Epidermal melanocyte (primary cell): ENCODE data around the gene MRTFA.

Source experiments
- DNase-seq: peaks from one replicate; pipeline ENCODE4 v3.0.0; 2011; ENCODE audit warnings: low spot score; ENCODE audit not compliant: insufficient read length

The MRTFA gene

DNA sequence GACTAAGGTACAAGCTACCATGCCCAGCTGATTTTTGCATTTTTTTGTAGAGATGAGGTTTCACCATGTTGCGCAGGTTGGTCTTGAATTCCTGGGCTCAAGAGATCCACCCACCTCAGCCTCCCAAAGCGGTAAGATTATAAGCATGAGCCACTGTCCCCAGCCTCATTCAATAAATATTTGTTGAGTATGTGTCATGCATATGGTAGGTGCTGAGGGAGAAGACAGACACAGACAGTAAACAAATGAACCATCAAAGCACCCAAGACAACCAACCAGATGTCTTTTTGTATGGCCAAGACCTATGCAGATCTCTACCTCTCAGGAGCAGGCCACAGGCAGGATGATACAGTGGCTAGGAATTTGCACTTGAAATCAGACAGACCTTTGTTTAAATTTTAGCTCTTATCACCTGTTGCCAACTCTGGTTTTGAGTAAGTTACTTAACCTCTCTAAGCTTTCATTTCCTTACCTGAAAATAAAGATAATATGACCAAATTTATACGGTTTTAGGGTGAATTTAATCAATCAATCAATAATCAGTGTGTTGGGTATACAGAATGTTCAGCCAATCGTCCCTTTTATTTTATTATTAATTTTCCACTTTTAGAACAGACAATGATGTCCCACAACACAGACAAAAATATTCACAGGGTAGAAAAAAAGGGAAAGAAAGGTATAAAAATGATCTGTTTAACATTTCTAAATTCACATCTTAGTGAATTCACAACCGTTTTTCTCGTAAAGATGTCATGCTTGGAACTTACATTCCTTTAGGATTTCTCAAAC is 137.9 kb downstream of the MRTFA start:
- DNase-seq: no peak

DNA sequence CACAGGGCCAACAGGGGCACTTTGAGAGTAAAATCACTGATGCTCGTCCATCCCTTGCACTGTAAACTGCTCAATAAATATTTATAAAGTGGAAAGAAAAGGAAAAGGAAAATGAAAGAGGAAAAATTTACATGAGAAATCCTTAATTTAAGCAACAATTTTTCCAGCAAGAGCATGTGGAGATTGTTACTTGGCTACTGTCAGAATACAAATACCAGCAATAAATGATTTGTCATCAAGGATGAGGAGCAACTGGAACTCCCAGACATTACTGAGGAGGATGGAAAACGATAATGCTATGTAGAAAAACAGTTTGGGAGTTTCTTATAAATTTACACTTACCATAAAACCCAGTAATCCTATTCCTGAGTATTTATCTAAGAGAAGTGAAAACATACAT is 143.1 kb downstream of the MRTFA start:
- DNase-seq: no peak

DNA sequence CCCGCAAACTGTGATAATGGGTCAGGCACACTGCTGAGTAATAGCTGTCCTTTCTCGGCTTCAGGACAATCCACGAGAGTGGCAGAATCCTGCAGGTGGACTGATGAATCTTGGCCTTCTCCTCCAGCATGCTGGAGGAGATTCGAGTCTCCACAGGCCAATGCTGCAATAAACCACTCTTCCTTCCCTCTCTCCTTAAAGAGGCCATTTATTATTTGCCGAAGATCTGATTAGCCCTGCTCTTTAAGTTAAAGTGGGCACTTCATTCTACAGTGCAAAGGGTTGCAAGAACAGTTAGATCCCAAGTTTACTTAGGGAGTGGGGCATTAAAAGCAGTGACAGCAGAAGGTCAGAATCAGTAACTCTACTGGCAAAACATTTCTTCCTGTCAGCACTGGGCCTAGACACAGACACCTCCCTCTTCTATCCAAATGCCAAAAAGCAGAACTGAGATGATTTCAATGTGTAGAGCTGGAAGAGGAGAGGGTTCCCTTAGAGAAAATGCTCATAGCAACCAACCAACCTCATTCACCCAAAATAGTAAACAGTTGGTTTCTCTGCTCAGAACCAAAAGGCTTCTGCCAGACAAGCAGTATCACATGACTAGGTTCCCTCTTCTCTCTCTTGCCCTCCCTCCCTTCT is 144.4 kb downstream of the MRTFA start:
- DNase-seq: no peak

DNA sequence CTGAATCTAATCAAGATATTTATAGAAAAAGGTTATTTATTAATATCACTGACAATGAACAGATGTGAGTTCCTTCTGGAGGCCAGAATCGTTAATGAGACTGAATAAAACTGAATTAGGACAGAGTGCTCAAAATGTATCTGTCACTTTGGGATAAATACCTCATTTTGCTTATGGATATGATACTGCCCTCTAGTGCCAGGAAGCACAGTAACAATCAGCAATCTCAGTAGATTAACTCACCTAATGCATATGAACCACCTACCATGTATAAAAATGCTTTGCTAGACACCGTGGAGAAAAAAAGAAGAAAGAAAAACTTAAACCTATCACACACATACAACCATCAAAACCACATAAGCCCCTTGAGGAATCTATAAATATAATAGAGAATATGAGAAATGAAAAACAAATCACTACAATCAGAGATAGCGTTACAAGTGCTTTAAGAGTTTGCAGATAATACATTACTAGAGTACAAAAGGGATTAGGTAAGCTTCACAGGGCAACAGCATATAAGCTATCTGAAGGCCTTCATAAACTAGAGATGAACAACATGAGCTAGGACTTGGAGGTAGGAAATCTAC is 148.8 kb downstream of the MRTFA start:
- DNase-seq: no peak

DNA sequence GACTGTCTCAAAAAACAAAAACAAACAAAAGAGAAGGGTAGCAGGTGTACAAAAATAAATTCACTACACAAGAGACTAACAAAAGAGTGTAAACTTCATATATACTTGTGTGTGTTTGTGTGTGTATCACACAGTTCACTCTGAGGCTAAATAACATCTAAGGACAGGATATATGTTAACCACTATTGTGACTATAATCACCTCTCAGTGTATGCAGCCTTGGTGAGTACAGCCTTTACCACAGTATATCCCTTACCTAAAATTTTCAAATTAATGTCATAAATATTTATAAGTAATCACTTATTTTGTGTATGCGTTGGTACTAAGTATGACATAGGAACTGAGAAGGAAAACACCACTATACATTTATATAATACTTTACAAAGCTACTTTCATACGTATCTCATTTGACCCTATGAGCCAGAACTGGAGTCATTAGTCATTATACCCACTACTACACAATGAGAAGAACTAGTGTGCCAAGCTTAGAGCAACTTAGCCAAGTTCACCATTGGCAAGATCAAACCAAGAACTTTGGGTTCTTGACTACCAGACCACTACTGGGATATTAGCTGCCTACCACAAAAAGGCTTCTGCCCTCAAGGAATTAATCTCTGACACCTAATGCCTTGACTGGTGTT is 149.4 kb downstream of the MRTFA start:
- DNase-seq: no peak

DNA sequence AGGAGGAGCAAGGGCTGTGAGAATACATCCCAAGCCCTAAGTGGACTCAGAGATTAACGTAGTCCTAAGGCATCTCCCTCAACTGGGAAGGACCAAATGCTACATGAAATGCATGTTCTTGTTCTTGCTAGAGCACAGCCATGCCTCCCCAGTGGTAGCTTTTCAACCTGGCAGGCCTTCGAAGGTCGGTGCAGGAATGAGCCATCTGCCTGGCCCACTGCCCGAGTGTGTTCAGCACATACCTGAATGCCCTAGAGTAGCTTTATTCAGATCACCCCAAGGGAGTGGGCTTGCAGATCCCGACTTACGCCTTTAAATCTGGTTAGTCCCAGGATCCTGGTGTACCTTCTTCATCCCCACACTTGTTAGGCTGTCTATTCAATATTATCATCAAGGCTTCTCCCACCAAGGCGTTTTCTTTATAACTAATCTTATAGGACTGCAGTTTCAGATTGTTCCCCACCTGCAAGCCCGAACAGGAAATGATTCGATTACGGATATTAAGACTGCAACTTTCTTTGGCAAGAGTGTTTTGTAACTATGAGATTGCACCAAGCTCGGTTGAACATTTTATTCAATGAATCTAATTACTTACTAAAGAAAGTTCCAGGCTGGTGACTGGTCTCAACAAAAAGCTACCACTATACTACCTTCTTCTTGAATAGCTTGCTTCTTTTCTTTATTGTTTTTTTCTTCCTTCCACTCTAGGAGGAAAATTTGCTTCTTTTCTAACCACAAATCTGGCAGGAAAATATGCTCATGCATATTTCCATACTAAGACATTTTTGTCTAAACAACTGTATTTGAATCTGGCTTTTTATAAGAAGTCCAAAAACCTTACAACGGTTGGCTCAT is 150.5 kb downstream of the MRTFA start:
- no peak for DNase-seq

DNA sequence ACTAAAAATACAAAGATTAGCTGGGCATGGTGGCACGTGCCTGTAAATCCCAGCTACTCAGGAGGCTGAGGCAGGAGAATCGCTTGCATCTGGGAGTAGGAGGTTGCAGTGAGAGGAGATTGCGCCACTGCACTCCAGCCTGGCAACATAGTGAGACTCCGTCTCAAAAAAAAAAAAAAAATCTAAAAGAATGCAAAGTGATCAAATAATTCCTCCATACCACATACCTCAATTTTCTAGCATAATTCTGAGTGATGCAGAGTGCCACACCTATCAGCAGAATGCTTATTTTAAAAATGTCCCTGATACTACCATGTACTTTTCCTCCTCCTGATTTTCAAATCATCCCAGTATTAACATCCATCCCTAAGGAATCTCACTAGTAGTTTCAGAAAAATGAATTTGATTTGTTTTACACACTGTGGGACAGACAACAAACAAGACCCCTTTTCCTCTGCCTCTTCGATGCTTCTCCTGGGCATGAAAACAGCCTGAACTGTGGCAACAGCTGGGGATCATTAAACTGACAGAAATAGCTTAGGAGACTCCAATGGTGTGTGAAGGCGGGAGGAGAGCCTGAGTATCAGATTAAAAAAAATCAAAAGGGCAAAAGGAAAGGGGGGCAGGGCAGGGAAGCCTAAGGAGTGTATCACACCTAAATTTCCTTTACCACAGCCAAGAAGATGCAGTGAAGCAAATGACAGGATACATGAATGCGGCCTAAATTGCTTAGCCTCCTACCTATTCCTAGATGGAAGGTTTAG is 151.4 kb downstream of the MRTFA start:
- DNase-seq: no peak

DNA sequence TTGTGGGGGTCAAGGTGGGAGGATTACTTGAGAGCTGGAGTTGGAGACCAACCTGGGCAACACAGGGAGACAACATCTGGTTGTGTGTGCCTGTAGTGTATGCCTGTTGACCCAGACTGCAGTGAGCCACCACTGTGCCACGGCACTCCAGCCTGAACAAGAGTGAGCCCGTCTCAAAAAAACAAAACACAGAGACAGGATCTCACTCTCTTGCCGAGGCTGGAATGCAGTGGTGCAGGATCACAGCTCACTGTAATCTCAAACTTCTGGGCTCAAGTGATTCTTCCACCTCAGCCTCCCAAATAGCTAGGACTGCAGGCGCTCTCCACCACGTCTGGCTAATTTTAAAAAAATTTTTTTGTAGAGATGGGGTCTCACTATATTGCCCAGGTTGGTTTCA is 153.6 kb downstream of the MRTFA start:
- DNase-seq: no peak

DNA sequence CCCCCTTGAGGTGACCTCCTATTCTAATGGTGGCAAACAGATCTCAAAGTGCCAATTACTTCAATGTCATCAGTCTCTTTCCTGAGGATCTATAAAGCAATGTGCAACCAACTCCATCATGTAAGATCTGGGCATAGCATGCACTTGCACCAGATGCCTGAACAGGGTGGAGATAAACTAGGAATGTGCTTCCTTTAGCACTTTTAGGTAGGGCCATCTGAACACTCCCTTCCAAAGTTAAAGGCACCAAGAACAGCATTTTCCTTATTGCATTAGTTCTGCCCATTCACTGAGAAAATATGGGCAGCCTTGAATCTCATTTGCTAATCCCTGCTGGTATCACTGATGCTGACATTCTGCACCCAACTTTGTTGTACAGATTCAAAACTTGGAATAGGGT is 154.1 kb downstream of the MRTFA start:
- DNase-seq: no peak

DNA sequence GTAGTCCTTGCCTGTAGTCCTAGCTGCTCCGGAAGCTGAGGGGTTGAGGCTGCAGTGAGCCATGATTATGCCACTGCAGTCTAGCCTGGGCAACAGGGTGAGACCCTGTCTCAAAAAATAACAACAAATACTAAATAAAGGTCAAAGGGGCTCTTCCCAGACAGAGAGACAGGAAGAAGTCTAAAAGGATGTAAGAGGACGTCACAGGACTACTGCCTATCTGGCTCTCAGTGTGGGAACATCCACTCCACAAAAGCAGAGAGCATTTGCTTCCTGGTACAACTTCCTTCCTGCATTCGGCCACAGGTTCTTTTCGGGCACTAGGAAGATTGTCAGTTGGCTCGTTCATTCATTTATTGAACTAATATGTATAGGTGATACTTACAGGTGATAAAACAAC is 155.5 kb downstream of the MRTFA start:
- DNase-seq: no peak

DNA sequence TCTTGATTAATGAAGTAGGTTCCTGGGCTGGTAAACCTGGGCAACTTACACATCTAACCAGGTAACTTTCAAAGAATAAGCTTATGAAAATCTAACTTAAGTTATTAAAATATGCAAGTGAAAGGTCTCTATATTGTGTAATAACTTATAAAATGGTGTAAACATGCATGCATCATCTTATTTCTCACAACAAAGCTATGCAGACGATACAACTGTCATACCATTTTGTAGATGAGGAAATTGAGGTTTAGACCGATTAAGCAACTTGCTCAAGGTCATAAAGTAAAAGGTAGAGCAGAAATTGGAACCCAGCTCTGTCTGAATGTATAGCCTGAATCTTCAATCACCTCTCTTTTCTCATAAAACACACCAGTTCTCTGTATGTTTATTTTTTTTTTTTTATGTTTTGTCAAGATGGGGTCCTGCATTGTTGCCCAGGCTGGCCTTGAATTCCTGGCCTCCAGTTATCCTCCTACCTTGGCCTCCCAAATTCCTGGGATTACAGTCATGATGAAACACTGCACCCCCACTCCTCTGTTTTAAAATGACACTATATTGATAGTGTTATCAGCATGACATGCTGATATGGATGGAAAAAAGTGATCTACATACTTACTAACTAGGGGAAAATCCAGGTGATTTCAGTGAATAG is 156.5 kb downstream of the MRTFA start:
- DNase-seq: no peak

DNA sequence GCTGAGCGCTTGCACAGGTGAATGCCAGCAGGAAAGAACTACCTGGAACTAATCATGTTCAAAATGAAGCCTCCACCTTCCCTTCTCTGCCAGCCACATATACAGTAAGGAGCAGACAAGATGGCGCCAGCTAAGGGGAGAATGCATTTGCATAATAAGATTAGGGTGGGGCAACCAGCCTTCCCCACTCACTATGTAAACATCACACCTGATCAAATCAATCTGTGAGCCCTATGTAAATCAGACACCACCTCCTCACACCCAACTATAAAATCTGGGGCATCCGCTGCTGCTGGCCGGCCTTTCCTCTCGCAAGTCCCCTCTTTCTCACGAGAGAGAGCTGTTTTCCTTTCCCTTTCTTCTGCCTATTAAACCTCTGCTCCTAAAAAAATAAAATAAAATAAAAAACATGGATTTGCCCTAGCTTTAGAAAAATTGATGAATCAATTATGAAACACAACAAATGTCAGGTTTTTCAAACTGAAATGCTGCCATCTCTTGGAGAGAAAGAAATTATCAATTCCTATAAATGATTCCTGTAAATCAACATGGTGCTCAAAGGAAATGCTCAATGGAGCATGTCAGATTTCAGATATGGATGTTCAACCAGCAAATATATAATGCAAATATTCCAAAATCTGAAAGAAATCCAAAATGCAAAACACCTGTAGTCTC is 157.3 kb downstream of the MRTFA start:
- DNase-seq: no peak

DNA sequence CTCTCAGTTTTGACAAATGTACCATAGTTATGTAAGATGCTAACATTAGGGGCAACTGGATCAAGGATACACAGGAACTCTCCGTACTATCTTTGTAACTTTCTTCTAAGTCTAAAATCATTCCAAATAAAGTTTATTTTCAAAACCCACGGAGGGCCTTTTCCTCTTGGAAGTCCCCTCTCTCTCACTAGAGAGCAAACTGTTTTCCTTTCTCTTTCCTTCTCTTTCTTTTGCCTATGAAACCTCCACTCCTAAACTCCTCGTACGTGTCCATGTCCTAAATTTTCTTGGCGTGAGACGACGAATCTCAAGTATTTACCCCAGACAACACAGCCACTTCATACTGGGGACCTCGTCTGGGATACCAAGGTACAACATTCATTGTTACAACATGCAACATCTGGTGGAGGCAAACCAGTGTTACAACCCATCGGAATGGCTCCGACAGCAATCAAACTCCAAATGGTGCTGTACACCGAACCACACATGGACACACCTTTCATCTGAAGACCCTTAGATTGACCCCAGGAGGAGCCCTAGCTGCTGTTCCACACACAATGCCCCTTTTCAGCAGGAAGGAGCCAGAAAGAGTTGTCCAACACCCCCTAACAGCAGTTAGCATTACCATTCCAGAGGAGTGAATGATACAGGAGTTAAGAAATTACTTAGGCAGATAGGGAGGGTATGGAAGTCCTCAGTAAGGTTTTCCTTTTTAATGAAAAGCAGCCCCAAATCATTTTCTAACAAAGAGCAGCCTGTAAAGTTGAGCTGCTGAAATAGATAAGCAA is 158.0 kb downstream of the MRTFA start:
- no peak for DNase-seq

DNA sequence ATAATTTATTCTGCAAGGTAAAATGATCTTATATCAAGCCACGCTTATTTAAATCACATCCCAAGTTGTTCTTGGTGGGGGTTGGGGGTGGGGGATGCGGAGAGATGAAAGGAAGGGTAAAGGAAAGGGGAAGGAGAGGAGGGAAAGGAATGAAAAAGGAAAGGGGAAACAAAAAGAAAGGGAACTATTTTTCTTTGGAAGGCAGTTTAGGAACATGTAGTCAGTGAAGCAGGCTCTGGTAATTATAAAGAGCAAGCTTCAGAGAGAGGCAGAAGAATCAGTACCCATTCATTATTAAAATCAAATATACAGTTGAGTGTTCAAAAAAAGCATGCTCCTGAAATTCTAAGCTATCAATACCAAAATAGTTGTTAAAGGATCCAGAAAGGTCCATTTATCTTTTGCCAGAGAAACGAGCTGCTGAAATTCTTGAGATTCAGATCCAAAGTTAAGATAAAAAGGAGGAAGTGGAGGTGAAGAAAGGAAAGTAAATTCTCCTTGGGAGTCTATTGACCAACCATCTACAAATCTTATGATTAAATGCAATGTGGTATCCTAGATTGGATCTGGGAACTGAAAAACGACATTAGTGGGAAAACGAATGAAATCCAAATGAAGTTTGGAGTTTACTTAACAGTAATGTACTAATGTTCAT is 158.7 kb downstream of the MRTFA start:
- DNase-seq: no peak

DNA sequence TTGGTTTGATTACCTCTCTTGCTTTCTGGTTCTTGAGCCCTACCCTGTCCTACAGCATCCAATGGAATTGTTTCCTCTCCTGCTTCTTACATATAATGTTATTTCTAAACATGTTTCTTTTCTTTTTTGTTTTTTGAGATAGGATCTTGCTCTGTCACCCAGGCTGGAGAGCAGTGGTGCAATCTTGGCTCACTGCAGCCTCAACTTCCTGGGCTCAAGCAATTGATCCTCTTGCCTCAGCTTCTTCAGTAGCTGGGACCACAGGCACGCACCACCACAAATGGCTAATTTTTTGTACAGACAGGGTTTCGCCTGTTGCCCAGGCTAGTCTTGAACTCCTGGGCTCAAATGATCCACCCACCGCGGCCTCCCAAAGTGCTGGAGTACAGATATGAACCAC is 160.2 kb downstream of the MRTFA start:
- DNase-seq: no peak

DNA sequence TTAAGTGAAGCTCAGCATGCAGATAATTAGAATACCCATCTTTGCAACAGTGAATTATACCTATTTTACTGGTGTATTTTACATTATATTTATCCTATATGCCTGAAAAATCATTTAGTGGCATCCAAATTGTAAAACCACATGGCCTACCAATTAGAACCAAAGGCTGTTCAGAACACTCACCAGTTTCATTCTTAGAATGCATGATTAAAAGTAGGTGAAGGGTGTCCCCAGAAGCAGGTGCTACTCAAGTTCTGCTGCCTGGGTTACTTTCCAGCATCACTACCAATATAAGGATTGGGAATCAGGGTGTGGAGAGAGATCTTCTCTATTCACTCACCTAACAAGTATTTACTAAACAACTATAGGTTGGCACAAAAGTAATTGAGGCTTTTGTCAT is 162.8 kb downstream of the MRTFA start:
- no peak for DNase-seq

DNA sequence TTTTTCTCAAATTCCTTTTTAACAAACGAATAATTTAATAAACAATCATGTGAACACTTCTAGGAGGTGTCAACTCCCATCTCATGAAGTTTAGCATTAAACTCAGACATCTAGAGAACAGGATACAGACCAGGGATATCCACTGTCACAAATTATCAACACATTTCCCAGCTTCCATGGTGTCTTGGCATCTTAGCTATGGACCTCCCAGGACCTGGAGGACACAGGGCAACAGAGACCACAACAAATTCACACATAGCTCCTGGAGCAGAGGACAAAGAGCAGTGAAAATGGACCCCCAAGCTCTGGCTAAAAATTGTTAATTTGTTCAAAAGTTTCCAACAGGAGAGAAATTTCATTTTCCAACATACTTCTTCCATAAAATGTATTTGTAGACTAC is 163.9 kb downstream of the MRTFA start:
- DNase-seq: no peak

DNA sequence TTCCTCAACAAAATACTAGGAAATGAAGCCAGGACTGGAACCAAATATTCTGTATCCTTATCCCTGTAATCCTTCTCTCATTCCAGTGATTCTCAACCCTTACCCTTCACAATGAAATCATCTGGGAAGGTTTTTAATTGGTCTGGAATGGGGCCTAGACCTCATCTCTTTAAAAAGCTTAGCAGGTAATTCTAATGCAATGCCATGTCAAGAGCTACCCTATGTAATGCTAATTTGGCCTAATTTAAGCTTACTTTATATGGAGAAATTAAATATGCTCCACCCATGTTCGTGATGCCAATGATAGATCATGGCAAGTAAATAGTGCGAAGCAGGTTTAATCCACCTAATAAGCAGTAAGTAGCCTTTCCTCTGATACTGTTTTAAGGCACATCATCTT is 164.5 kb downstream of the MRTFA start:
- DNase-seq: no peak
